ENCODE data around the gene ZNF132.

DNA sequence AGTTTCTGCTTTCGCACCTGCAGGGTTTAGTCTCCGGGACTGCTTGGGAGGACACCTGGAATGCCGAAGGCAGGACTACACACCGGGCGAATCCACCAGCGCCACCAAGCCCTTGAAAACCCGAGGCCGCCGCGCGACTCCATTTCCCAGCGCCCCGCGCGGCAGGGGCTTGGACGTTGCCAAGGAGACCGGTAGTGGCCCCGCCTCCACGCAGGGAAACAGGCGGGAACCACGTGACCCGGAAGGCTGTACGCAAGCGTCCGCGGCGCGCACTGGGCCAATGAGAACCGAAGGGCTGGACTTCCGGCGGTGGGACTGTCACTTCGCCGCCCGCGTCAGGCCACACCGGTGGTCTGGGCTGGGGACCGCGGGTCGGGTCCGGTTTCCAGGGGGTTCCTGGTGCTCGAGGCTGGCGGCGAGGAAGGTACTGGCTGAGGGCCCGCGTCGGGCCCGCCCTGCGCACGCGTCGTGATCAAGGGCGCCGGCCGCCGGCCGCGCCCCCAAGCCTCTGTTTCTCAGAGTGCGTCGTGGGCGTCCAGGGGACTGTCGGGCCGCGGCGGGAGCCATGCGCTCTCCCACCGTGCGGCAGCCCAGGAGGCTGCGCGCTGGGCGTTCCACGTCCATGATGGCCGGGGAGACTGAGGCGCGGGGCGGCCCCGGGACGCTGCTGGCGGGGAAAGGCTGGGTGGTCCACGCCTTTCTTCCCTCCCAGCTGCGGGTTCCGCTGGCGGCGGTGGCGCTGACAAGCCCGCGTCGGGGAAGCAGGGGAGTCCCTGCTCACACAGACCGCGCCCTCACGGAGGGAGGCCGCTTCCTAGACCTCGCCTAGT, 27.0 kb upstream of the ZNF132 start, which contains the start of gene ZNF324:
- no peak for TF ChIP-seq EZH2 (IDR thresholded peaks at IDR 0.05)
- TF ChIP-seq, protein P1, sequence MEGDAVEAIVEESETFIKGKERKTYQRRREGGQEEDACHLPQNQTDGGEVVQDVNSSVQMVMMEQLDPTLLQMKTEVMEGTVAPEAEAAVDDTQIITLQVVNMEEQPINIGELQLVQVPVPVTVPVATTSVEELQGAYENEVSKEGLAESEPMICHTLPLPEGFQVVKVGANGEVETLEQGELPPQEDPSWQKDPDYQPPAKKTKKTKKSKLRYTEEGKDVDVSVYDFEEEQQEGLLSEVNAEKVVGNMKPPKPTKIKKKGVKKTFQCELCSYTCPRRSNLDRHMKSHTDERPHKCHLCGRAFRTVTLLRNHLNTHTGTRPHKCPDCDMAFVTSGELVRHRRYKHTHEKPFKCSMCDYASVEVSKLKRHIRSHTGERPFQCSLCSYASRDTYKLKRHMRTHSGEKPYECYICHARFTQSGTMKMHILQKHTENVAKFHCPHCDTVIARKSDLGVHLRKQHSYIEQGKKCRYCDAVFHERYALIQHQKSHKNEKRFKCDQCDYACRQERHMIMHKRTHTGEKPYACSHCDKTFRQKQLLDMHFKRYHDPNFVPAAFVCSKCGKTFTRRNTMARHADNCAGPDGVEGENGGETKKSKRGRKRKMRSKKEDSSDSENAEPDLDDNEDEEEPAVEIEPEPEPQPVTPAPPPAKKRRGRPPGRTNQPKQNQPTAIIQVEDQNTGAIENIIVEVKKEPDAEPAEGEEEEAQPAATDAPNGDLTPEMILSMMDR (IDR thresholded peaks at IDR 0.05): no peak

Data from neural progenitor cell (in vitro differentiated cells).